ENCODE results near the gene GABRA4.

Gene GABRA4

GRCh38 chr4:46993075-46994006 is at the start of gene GABRA4:
Gene GABRA4 (minus strand): TSS chr4:46993581. CDS start chr4:46993424, 157 bp downstream.
- peak in 8 of 10 donors; percentile 58 to 96 (median 74) for DNase-seq
- intact Hi-C loops (cut with DNase I): no loop called here

GRCh38 chr4:47040828-47041227 is 47.4 kb upstream of the GABRA4 start:
- intact Hi-C loops (cut with DNase I): no loop called here
- no peak for DNase-seq

- intact Hi-C loops (cut with DNase I): no loop called here
- no peak for DNase-seq
Observed at GRCh38 chr4:47038263-47038662, 44.9 kb upstream of the GABRA4 start.

GRCh38 chr4:47032405-47033106 is 39.2 kb upstream of the GABRA4 start:
- intact Hi-C loops (cut with DNase I): loop anchor here (2.0 to 5.0 kb wide), 3 partner anchors 100 to 350 kb away; no protein-coding TSS in a partner anchor
- peak; percentile 67 to 96 (median 82) for DNase-seq

DNA sequence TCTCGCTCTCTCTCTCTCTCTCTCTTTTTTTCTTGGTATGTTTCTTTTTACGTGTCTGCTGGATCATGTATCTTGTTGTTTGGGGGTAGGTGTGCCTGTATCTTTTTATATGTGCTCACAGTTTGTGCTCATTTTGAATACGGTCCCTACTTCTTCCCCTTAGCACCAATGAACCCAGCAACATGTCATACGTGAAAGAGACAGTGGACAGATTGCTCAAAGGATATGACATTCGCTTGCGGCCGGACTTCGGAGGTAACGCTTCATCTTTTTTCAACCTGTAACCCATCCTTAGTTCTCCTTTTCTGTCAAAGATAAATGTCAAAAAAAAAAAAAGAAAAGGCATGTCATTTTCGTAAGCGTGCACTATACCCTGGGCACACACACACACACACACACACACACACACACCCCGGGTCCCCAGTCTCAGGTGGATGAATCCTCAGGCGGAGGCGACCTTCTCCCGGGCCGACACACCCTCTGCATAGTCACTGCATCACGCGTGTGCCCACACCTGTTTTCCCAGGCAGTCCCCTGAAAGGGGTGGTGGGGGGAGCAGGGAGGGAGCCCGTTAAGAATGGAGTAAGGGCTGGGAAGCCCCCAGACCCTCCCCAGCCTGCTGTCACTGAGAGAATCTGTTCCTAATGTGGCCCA is 38.5 kb upstream of the GABRA4 start:
- peak in 7 of 10 donors; percentile 12 to 80 (median 23) for DNase-seq
- intact Hi-C loops (cut with DNase I): loop anchor here (2.0 to 5.0 kb wide), 3 partner anchors 100 to 350 kb away; no protein-coding TSS in a partner anchor

DNA sequence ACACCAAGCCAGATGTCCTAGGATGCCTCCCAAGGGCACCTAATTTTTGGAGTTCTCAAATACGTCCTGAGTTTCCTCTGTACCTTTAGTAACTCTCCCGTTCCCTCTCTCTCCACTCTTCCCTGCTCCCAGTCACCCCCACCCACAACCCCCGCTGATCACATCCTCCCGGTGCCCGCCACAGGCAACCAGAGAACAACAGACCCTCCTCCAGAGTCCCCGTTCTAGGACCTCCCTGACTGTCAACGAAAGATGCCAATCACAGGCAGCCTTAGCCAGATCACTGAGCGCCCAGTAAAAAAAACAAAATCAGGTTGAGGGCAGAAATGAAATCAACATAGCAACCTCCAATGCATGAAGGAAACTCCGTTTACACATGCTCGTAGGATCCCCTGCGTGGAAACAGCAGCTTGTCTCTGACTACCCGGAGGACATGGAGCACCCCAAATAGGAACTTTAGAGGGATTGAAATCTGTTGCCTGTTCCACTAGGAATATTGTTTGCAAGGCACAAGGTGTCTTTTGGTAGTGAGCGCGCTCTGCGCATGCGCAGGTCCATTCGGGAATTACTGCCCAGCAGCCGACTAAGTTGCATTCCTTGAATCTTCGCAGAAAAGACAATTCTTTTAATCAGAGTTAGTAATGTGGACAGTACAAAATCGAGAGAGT is 37.8 kb upstream of the GABRA4 start, which contains the start of gene GABRB1:
Gene GABRB1 (plus strand): TSS at position 557 of the 668 bp plus-strand sequence.
- DNase-seq: peak; percentile 62 to 97 (median 82)
- intact Hi-C loops (cut with DNase I): loop anchor here (5.0 kb wide), 2 partner anchors 99 to 351 kb away; no protein-coding TSS in a partner anchor

DNA sequence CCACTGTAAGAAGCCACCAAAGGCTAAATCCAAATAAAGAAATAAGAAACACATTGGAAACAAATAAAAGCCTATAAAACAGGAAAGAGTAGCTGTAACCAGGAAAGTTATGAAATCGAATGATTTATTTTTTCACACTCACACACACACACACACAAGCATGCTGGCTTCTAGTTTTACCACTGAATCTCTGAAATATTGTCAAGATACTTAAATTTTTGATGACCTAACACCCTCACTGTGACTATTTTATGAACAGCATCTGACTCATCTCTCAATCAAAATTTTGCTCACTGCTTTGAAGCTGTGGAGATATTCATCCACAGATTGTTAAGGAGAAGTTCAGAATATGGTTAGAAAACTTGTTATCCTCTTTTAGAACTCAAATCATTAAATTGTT is 24.1 kb upstream of the GABRA4 start:
- intact Hi-C loops (cut with DNase I): no loop called here

GRCh38 chr4:47017081-47017480 is 23.7 kb upstream of the GABRA4 start:
- DNase-seq: no peak
- intact Hi-C loops (cut with DNase I): no loop called here

More for the DNA sequence above, 24.1 kb upstream of the GABRA4 start:
- DNase-seq: no peak

DNA sequence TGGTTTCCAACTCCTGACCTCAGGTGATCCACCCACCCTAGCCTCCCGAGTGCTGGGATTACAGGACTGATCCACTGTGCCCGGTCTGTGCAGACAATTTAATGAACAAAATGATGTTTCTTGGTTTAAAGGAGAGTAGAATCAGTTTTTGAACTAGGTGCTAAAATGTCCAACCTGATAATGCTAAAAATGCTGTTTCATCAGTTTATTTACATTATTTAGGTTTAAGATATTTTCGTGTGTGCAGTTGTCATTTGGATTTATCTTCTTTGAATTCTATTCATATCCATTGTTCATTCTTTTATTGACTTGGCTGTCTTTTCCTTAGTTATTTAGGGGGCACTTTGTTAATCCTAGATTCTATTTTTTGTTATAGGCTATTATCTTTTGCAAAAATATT is 20.0 kb upstream of the GABRA4 start:
- intact Hi-C loops (cut with DNase I): no loop called here
- no peak for DNase-seq

DNA sequence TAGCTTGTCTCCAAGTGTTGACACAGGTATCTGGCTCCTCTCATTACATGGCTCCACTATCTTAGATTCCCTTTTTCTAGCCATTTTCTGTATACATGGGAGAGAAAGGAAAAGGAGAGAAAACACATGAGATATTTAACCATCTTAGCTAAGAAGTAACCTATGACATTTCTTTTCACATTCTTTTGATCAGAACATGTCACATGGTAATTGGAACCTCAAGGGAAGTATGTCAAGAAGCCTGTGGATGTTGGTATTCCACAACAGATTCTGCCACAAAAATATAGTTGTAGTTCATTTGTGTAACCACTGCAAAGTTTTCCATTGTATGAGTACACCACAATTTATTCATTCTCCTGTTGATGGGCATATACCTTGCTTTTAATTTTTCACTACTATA is 19.3 kb upstream of the GABRA4 start:
- no peak for DNase-seq
- intact Hi-C loops (cut with DNase I): no loop called here

- DNase-seq: no peak
- intact Hi-C loops (cut with DNase I): no loop called here
Observed at GRCh38 chr4:47010912-47011446, 17.6 kb upstream of the GABRA4 start.

GRCh38 chr4:47010347-47010911 is 17.0 kb upstream of the GABRA4 start:
- intact Hi-C loops (cut with DNase I): no loop called here

GRCh38 chr4:47002580-47002979 is 9.2 kb upstream of the GABRA4 start:
- intact Hi-C loops (cut with DNase I): no loop called here
- DNase-seq: no peak

More at GRCh38 chr4:47010347-47010911, 17.0 kb upstream of the GABRA4 start:
- no peak for DNase-seq

- DNase-seq: no peak
- intact Hi-C loops (cut with DNase I): no loop called here
Observed at GRCh38 chr4:47000406-47000805, 7.0 kb upstream of the GABRA4 start.

GRCh38 chr4:46999566-46999965 is 6.2 kb upstream of the GABRA4 start:
- DNase-seq: no peak
- intact Hi-C loops (cut with DNase I): no loop called here

DNA sequence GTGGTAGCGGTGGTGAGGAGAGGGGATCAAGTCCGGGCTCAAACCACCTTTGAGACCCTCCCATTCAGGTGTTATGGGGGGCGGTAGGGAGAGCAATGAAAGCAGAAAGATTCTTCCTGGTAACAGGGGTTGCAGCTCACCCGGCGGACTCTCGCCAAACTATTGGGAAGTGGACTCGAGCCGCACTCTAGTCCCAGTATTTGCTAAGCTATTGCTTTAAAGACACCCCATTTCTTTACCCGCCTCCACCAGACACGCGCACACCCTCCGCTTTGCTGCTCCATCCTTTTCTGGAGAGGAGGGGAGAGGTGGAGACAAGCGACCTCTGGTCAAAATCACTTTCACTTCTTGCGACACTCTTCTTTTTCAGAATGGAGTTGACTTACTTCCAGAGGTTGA is 625 bp upstream of the GABRA4 start:
- intact Hi-C loops (cut with DNase I): no loop called here

DNA sequence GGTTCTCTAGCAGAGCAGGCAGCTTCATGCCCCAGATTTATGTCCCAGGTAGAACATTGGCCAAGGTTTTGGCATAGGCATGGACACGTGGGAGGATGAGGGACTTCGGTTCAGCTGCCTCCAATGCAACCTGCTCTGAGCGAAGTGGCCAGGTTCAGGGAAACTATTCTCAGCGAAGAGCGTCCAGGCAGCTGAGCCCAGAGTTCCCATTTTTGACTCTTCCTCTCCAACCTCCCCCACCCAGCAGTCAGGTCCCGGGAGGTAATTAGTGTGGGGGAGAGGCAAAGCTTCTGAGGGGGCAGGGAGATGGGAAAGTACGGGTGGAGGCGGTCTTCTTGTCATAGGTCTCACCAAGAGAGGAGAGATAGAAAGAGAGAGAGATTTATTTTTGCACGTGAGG is 1.0 kb downstream of the GABRA4 start:
- peak in 5 of 10 donors; percentile 11 to 70 (median 16) for DNase-seq
- intact Hi-C loops (cut with DNase I): no loop called here

More for the DNA sequence above, 625 bp upstream of the GABRA4 start:
- peak in 6 of 10 donors; percentile 11 to 85 (median 51) for DNase-seq

DNA sequence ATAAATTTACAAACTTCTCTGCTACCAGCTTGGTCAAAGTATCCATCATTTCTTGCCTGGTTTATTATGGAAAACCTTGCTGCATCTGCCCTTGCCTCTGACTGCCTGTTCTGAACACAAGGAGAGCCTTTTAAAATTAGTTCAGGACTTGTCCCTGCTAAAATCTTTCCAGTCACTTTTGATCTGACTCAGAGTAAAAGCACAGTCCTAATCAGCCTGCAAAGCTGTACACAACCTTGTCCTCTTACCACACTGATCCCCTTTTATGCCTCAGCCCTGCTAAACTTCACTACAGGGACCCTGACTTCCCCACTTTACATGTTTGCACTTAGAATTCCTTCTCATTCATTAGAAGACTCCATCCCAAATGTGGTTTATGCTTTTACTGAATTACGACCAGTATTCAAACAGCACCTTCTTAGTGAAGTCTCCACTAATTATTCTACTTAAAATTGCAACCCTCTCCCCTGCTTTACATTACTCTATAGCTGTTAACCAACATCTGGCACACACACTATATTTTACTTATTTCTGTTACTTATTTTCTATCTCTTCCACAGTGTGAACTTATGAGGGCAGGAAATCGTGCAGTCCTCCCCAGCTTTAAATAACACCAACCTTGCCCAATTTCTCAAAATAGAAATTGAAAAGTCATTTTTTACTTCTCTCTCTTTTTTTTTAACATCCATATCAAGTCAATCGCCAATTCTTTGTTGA is 6.3 kb downstream of the GABRA4 start:
- intact Hi-C loops (cut with DNase I): no loop called here
- no peak for DNase-seq

DNA sequence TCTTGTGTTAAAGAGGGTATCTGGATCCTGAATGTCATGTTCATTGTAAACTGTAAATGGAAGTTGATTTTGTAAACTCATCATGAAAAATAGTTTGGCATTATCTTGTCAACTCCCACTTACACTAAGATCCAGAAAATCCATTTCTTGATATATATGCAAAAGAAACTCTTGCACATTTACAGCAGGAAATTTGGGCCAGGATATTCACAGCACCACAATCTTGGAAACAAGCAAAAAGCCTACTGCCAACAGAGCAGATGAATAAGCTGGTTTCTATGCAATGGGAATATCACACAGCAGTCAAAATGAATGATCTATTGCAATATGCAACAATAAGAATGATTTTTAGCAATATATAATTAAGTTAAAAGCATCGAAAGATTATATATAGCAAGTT is 8.6 kb downstream of the GABRA4 start:
- DNase-seq: no peak
- intact Hi-C loops (cut with DNase I): no loop called here

Data from posterior cingulate gyrus (tissue), 11 donors.